Skeletal muscle satellite cell (primary cell): ENCODE measurements around the gene TAS2R16. TPM values are rescaled to one million over a fixed set of nuclear protein-coding genes. Genes with fewer than 3 reads are reported as not detected.

Experiments
- H3K27me3 ChIP-seq: 2 replicates; pipeline ENCODE4 v1.7.0; 2013; ENCODE audit warnings: low read length; ENCODE audit not compliant: control insufficient read depth, insufficient read depth
- H3K36me3 ChIP-seq: 2 replicates; pipeline ENCODE4 v1.7.0; 2013; ENCODE audit warnings: mild to moderate bottlenecking, control low read depth, low read length; ENCODE audit not compliant: insufficient read depth
- H3K4me1 ChIP-seq: 2 replicates; pipeline ENCODE4 v1.7.0; 2013; ENCODE audit warnings: low read length; ENCODE audit not compliant: control insufficient read depth, insufficient read depth
- H3K4me2 ChIP-seq: 2 replicates; pipeline ENCODE4 v1.7.0; 2013; ENCODE audit warnings: mild to moderate bottlenecking, low read length
- H3K4me3 ChIP-seq: 2 replicates; pipeline ENCODE4 v1.7.0; 2013; ENCODE audit warnings: low read length
- H3K9ac ChIP-seq: 2 replicates; pipeline ENCODE4 v1.7.0; 2013; ENCODE audit warnings: mild to moderate bottlenecking, low read depth, low read length, moderate library complexity
- H3K9me3 ChIP-seq: replicated peaks from 2 replicates; pipeline ENCODE4 v1.7.0; 2013; ENCODE audit warnings: mild to moderate bottlenecking, control low read depth, low read length
- total RNA-seq: library from RNA; depleted of rRNA; stranded (reverse); fragments of >200 nt; gene quantifications from 2 replicates; pipeline ENCODE4 v1.2.3, GENCODE V29; 2012; rRNA removed

Gene TAS2R16
- total RNA-seq, result not detected in 2 replicates

GRCh38 chr7:122995600-122995999 is at the start of gene TAS2R16:
TSS of gene TAS2R16 (minus strand) at chr7:122995700. CDS start at chr7:122995634, 66 bp downstream.
- Histone ChIP-seq H3K4me2 (no peak within 1 kb of the TSS), H3K27me3 (no peaks in the 10 kb centered on the region), H3K9ac (no peak within 1 kb of the TSS), H3K36me3 (no peaks in the 10 kb centered on the region), H3K9me3 (no peaks in the 10 kb centered on the region), H3K4me1 (no peaks in the 10 kb centered on the region), H3K4me3 (no peak within 1 kb of the TSS)

GRCh38 chr7:123043642-123044041 is 48.1 kb upstream of the TAS2R16 start:
- Histone ChIP-seq H3K36me3 (no peaks in the 10 kb centered on the region), H3K27me3 (no peaks in the 10 kb centered on the region), H3K4me2 (no peak overlapping the region), H3K9ac (no peak overlapping the region), H3K4me1 (peaks cover 12% of the 10 kb centered on the region), H3K4me3 (no peak overlapping the region), H3K9me3 (no peaks in the 10 kb centered on the region)

GRCh38 chr7:123041101-123041500 is 45.6 kb upstream of the TAS2R16 start:
- no peaks in the 10 kb centered on the region for H3K9me3 ChIP-seq
- no peak overlapping the region for H3K9ac ChIP-seq
- peaks cover 12% of the 10 kb centered on the region for H3K4me1 ChIP-seq
- H3K4me2 ChIP-seq, result peak overlapping the region; percentile 22
- H3K36me3 ChIP-seq, result no peaks in the 10 kb centered on the region
- no peak overlapping the region for H3K4me3 ChIP-seq
- H3K27me3 ChIP-seq, result no peaks in the 10 kb centered on the region

- Histone ChIP-seq H3K4me1 (peaks cover 12% of the 10 kb centered on the region), H3K9me3 (no peaks in the 10 kb centered on the region), H3K4me3 (no peak overlapping the region), H3K9ac (no peak overlapping the region), H3K36me3 (no peaks in the 10 kb centered on the region), H3K27me3 (no peaks in the 10 kb centered on the region), H3K4me2 (no peak overlapping the region)
These were observed 43.8 kb upstream of the TAS2R16 start for GRCh38 chr7:123039269-123039668.

- no peaks in the 10 kb centered on the region for H3K4me1 ChIP-seq
- no peak overlapping the region for H3K4me2 ChIP-seq
- H3K36me3 ChIP-seq, result no peaks in the 10 kb centered on the region
- no peak overlapping the region for H3K9ac ChIP-seq
- H3K27me3 ChIP-seq, result no peaks in the 10 kb centered on the region
- no peak overlapping the region for H3K4me3 ChIP-seq
- no peaks in the 10 kb centered on the region for H3K9me3 ChIP-seq
These were observed 38.6 kb upstream of the TAS2R16 start for GRCh38 chr7:123034106-123034505.

- no peak overlapping the region for H3K4me2 ChIP-seq
- H3K4me3 ChIP-seq, result no peak overlapping the region
- no peak overlapping the region for H3K9ac ChIP-seq
- H3K4me1 ChIP-seq, result peaks cover 5% of the 10 kb centered on the region
- H3K27me3 ChIP-seq, result no peaks in the 10 kb centered on the region
- no peaks in the 10 kb centered on the region for H3K9me3 ChIP-seq
- no peaks in the 10 kb centered on the region for H3K36me3 ChIP-seq
These were observed 35.1 kb upstream of the TAS2R16 start for GRCh38 chr7:123030631-123031030.

GRCh38 chr7:123028339-123028738 is 32.8 kb upstream of the TAS2R16 start:
- Histone ChIP-seq H3K9me3 (no peaks in the 10 kb centered on the region), H3K4me1 (peaks cover 21% of the 10 kb centered on the region), H3K4me2 (no peak overlapping the region), H3K27me3 (no peaks in the 10 kb centered on the region), H3K4me3 (no peak overlapping the region), H3K9ac (no peak overlapping the region), H3K36me3 (no peaks in the 10 kb centered on the region)

- Histone ChIP-seq H3K27me3 (no peaks in the 10 kb centered on the region), H3K9me3 (no peaks in the 10 kb centered on the region), H3K4me2 (no peak overlapping the region), H3K4me3 (no peak overlapping the region), H3K4me1 (peaks cover 33% of the 10 kb centered on the region), H3K36me3 (no peaks in the 10 kb centered on the region), H3K9ac (no peak overlapping the region)
These were observed 30.8 kb upstream of the TAS2R16 start for GRCh38 chr7:123026251-123026650.

- H3K27me3 ChIP-seq, result no peaks in the 10 kb centered on the region
- H3K4me3 ChIP-seq, result peak overlapping the region; percentile 17
- H3K9me3 ChIP-seq, result no peaks in the 10 kb centered on the region
- H3K36me3 ChIP-seq, result no peaks in the 10 kb centered on the region
- H3K4me2 ChIP-seq, result peak overlapping the region; percentile 73
- peak overlapping the region; percentile 30 for H3K9ac ChIP-seq
- H3K4me1 ChIP-seq, result peaks cover 33% of the 10 kb centered on the region
These were observed 29.7 kb upstream of the TAS2R16 start for GRCh38 chr7:123024989-123025758.

GRCh38 chr7:123023126-123023525 is 27.6 kb upstream of the TAS2R16 start:
- peaks cover 33% of the 10 kb centered on the region for H3K4me1 ChIP-seq
- peak overlapping the region; percentile 29 for H3K9ac ChIP-seq
- no peaks in the 10 kb centered on the region for H3K36me3 ChIP-seq
- H3K9me3 ChIP-seq, result no peaks in the 10 kb centered on the region
- no peaks in the 10 kb centered on the region for H3K27me3 ChIP-seq
- H3K4me3 ChIP-seq, result no peak overlapping the region
- H3K4me2 ChIP-seq, result peak overlapping the region; percentile 27

GRCh38 chr7:123022576-123022975 is 27.1 kb upstream of the TAS2R16 start:
- H3K4me2 ChIP-seq, result peak overlapping the region; percentile 27
- no peaks in the 10 kb centered on the region for H3K9me3 ChIP-seq
- peak overlapping the region; percentile 29 for H3K9ac ChIP-seq
- no peaks in the 10 kb centered on the region for H3K27me3 ChIP-seq
- H3K4me3 ChIP-seq, result no peak overlapping the region
- peaks cover 33% of the 10 kb centered on the region for H3K4me1 ChIP-seq
- no peaks in the 10 kb centered on the region for H3K36me3 ChIP-seq

GRCh38 chr7:123012435-123012834 is 16.9 kb upstream of the TAS2R16 start:
- H3K9ac ChIP-seq, result no peak overlapping the region
- no peaks in the 10 kb centered on the region for H3K27me3 ChIP-seq
- H3K4me1 ChIP-seq, result no peaks in the 10 kb centered on the region
- H3K4me3 ChIP-seq, result no peak overlapping the region
- no peaks in the 10 kb centered on the region for H3K36me3 ChIP-seq
- H3K9me3 ChIP-seq, result no peaks in the 10 kb centered on the region
- no peak overlapping the region for H3K4me2 ChIP-seq
